Neural cell (in vitro differentiated cells): ENCODE data around the gene YTHDC2.

Experiments used
- CTCF ChIP-seq: fragments of 450-650 bp; IDR thresholded peaks from 2 replicates; pipeline ENCODE4 v1.5.1; 2014; ENCODE audit warnings: antibody characterized with exemption, mild to moderate bottlenecking, moderate library complexity; ENCODE audit not compliant: poor library complexity, severe bottlenecking
- EP300 ChIP-seq: fragments of 450-650 bp; conservative IDR thresholded peaks from 2 replicates; pipeline ENCODE4 v1.6.1; 2014; ENCODE audit warnings: antibody characterized with exemption, mild to moderate bottlenecking, moderate library complexity; ENCODE audit not compliant: poor library complexity, severe bottlenecking
- EZH2 ChIP-seq: fragments of 200-600, 300-800 bp; shearing (Covaris generic), sonication (generic); IDR thresholded peaks from 2 replicates; pipeline ENCODE4 v1.6.1; 2014; ENCODE audit warnings: antibody characterized with exemption, low read length, borderline replicate concordance, mild to moderate bottlenecking; ENCODE audit not compliant: insufficient read depth, poor library complexity, severe bottlenecking
- MXI1 ChIP-seq: fragments of 450-650 bp; conservative IDR thresholded peaks from 2 replicates; pipeline ENCODE4 v1.6.1; 2014; ENCODE audit warnings: antibody characterized with exemption, mild to moderate bottlenecking; ENCODE audit not compliant: poor library complexity, severe bottlenecking
- POLR2AphosphoS5 ChIP-seq: IDR thresholded peaks from 2 replicates; pipeline ENCODE4 v1.6.1; 2012
- REST ChIP-seq: IDR thresholded peaks from 2 replicates; pipeline ENCODE4 v1.6.1; 2012; ENCODE audit warnings: borderline replicate concordance

- TF ChIP-seq CTCF (no peak), POLR2AphosphoS5 (no peak), EZH2 (no peak), MXI1 (no peak), REST (no peak), EP300 (no peak)
Measured at GRCh38 chr5:113495422-113495841, 18.1 kb upstream of the YTHDC2 start.
